Measurements from ENCODE around the gene SLC15A3.

The SLC15A3 gene

GRCh38 chr11:60918939-60919265, 33.1 kb downstream of the SLC15A3 start:
- H3K4me3 ChIP-seq (ENCODE audit: low read depth in 1 of 2, low read length in 2 of 2): no peak overlapping the region
- peaks cover 0 to 4% of the 10 kb centered on the region in 2 donors for H3K27me3 ChIP-seq (ENCODE audit: control insufficient read depth in 1 of 2, insufficient read depth in 2 of 2, low read length in 2 of 2)
- no peak overlapping the region for H3K9ac ChIP-seq (ENCODE audit: low read length)
- H3K36me3 ChIP-seq (ENCODE audit: insufficient read depth, low read length): peaks cover 41% of the 10 kb centered on the region
- peaks cover 2% of the 10 kb centered on the region for H3K9me3 ChIP-seq (ENCODE audit: low read length)
- H3K4me1 ChIP-seq (ENCODE audit: insufficient read depth, low read length): peaks cover 24% of the 10 kb centered on the region
- no peak overlapping the region for H3K27ac ChIP-seq (ENCODE audit: low read depth, low read length)

DNA sequence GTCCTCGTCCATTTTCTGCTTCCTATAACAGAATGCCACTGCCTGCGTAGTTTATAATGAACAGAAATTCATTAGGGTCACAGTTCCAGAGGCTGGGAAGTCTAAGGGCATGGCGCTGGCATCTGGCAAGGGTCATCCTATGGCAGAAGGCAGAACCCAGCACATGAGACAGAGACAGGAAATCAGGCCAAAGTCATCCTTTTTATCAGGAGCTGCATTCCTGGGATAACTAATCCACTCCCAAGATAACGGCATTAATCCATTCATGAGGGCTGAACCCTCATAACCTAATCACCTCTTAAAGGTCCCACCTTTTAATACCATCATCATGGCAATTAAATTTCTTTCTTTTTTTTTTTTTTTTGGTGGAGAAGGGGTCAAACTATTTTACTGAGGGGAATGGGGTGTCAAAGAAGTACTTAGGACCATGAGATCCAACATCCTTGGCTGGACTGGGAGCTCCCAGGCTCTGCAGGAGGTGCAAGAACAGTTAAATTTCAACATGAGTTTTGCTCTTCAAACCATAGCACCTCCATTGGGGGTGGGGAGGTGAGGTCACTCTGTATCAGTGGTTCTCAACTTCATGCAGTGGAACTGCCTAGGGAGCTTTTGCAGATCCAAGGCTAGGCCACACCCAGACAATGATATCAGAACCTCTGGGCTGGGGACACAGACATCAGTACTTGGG, 33.6 kb downstream of the SLC15A3 start:
- H3K36me3 ChIP-seq (ENCODE audit: insufficient read depth, low read length): peaks cover 40% of the 10 kb centered on the region
- H3K4me1 ChIP-seq (ENCODE audit: insufficient read depth, low read length): peaks cover 21% of the 10 kb centered on the region
- H3K27me3 ChIP-seq (ENCODE audit: control insufficient read depth in 1 of 2, insufficient read depth in 2 of 2, low read length in 2 of 2): no peaks in the 10 kb centered on the region
- H3K9ac ChIP-seq (ENCODE audit: low read length): no peak overlapping the region
- H3K4me3 ChIP-seq (ENCODE audit: low read depth in 1 of 2, low read length in 2 of 2): no peak overlapping the region
- peaks cover 2% of the 10 kb centered on the region for H3K9me3 ChIP-seq (ENCODE audit: low read length)
- H3K27ac ChIP-seq (ENCODE audit: low read depth, low read length): no peak overlapping the region

DNA sequence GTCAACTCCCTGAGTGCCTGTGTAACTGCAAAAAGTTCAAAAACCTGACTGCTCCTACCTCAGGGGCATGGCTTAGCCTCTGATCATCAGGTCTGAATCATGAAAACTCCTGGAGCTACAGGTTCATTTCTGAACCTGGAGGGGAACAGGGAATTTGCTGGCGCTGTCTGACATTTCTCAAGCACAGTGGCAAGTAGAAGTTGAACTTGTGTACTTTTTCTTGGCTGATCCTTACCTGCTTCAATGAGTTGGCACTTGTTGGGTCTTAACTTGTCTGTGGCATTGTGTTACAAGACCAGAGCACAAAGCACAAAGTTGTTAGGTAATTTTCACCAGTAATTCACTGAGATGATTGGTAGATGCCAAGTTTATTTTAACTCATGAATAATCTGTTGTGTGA, 34.7 kb downstream of the SLC15A3 start:
- Histone ChIP-seq H3K9ac (ENCODE audit: low read length) (no peak overlapping the region), H3K4me3 (ENCODE audit: low read depth in 1 of 2, low read length in 2 of 2) (no peak overlapping the region), H3K4me1 (ENCODE audit: insufficient read depth, low read length) (peaks cover 26% of the 10 kb centered on the region), H3K27ac (ENCODE audit: low read depth, low read length) (no peak overlapping the region), H3K27me3 (ENCODE audit: control insufficient read depth in 1 of 2, insufficient read depth in 2 of 2, low read length in 2 of 2) (no peaks in the 10 kb centered on the region), H3K9me3 (ENCODE audit: low read length) (peaks cover 2% of the 10 kb centered on the region), H3K36me3 (ENCODE audit: insufficient read depth, low read length) (peaks cover 29% of the 10 kb centered on the region)

GRCh38 chr11:60916669-60917206, 35.2 kb downstream of the SLC15A3 start:
- Histone ChIP-seq H3K9me3 (ENCODE audit: low read length) (peaks cover 2% of the 10 kb centered on the region), H3K27ac (ENCODE audit: low read depth, low read length) (no peak overlapping the region), H3K4me3 (ENCODE audit: low read depth in 1 of 2, low read length in 2 of 2) (no peak overlapping the region), H3K4me1 (ENCODE audit: insufficient read depth, low read length) (peaks cover 26% of the 10 kb centered on the region), H3K36me3 (ENCODE audit: insufficient read depth, low read length) (peaks cover 24% of the 10 kb centered on the region), H3K9ac (ENCODE audit: low read length) (no peak overlapping the region), H3K27me3 (ENCODE audit: control insufficient read depth in 1 of 2, insufficient read depth in 2 of 2, low read length in 2 of 2) (no peaks in the 10 kb centered on the region)

- Histone ChIP-seq H3K27me3 (ENCODE audit: control insufficient read depth in 1 of 2, insufficient read depth in 2 of 2, low read length in 2 of 2) (no peaks in the 10 kb centered on the region), H3K4me3 (ENCODE audit: low read depth in 1 of 2, low read length in 2 of 2) (peak overlapping the region; percentile 66 to 95), H3K4me1 (ENCODE audit: insufficient read depth, low read length) (peaks cover 26% of the 10 kb centered on the region), H3K36me3 (ENCODE audit: insufficient read depth, low read length) (peaks cover 10% of the 10 kb centered on the region), H3K9ac (ENCODE audit: low read length) (peak overlapping the region; percentile 88), H3K9me3 (ENCODE audit: low read length) (no peaks in the 10 kb centered on the region), H3K27ac (ENCODE audit: low read depth, low read length) (peak overlapping the region; percentile 98)
These were observed 36.6 kb downstream of the SLC15A3 start for GRCh38 chr11:60915248-60915914.

DNA sequence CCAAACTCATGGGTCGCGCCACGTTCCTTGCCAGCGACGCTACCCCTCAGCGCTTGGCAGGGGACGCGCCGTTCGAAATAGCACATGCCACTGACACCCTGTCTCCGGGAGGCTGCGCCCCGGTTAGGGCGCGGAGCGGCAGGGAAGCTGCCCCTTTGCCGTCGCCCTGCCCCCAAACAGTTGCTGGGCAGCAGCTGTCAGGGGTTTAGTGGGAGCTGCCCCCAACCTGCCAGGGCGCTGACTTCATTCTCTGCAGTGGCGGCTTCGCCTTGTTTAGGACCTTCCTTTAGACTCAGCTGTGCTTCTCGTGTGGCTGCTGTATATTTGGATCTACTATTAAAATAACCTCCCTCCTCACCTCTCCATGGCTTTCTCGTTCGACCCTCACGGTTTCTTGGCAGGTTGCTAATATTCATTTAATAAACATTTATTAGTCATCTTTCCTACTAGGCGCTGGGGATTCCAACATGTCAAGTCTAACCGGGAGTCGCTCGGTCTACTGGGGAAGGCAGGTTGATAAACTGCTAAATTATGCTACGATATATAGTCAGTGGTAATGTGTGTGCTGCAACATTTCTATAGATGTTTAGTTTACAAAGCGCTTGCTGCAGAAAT, 37.2 kb downstream of the SLC15A3 start:
- Histone ChIP-seq H3K9me3 (ENCODE audit: low read length) (no peaks in the 10 kb centered on the region), H3K27me3 (ENCODE audit: control insufficient read depth in 1 of 2, insufficient read depth in 2 of 2, low read length in 2 of 2) (no peaks in the 10 kb centered on the region), H3K9ac (ENCODE audit: low read length) (peak overlapping the region; percentile 88), H3K27ac (ENCODE audit: low read depth, low read length) (peak overlapping the region; percentile 98), H3K36me3 (ENCODE audit: insufficient read depth, low read length) (peaks cover 4% of the 10 kb centered on the region), H3K4me1 (ENCODE audit: insufficient read depth, low read length) (peaks cover 22% of the 10 kb centered on the region), H3K4me3 (ENCODE audit: low read depth in 1 of 2, low read length in 2 of 2) (peak overlapping the region; percentile 66 to 95)

DNA sequence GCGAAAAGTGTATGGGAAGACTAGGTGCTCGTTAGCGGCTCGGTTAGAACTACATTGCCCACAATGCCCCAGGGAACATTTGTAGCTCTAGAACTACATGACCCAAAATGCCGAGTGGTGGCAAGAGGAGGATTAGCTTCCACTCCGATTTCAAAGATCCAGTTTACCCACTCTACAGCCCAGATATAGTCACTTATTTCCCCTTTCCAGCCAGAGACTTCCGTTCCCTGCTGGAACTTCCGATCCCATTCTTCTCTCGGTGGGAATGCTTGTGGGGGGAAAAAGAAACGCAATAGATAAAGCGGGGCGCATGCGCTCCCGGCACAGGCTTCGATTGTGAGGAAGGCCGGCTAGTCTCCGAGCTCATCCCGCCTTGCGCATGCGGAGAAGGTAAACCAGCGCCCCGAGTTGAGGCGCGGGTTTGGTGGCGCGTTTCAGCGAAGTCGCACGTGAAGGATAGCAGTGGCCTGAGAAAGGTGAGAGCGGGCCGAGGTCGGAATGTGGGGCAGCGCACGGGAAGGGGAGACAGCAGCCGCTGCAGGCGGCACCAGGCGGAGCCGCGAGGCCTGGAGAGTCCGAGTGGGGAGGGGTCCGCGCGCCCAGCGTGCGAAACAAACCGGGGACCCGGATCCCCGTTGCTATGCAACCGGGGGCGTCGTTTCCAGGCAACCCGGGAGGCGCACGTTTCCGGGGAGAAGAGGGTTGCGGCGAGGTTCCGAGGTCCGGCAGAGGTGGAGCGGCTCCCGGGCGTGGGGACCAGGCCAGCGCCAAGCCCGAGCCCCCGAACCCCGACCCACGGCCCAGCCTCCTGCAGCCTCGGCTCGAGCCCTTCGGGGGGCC, 38.0 kb downstream of the SLC15A3 start, which contains the start of gene TMEM109:
Gene TMEM109, plus strand, starts transcription at position 366 of the 840 bp plus-strand sequence. CDS start 5,536 bp downstream, outside the sequence.
- peaks cover 15% of the 10 kb centered on the region for H3K4me1 ChIP-seq (ENCODE audit: insufficient read depth, low read length)

GRCh38 chr11:60912851-60913528, 39.0 kb downstream of the SLC15A3 start:
- no peaks in the 10 kb centered on the region for H3K27me3 ChIP-seq (ENCODE audit: control insufficient read depth in 1 of 2, insufficient read depth in 2 of 2, low read length in 2 of 2)
- peaks cover 15% of the 10 kb centered on the region for H3K4me1 ChIP-seq (ENCODE audit: insufficient read depth, low read length)
- H3K36me3 ChIP-seq (ENCODE audit: insufficient read depth, low read length): no peaks in the 10 kb centered on the region
- H3K4me3 ChIP-seq (ENCODE audit: low read depth in 1 of 2, low read length in 2 of 2): peak overlapping the region in 1 of 2 donors; percentile 95
- H3K9ac ChIP-seq (ENCODE audit: low read length): peak overlapping the region; percentile 88
- H3K9me3 ChIP-seq (ENCODE audit: low read length): no peaks in the 10 kb centered on the region
- H3K27ac ChIP-seq (ENCODE audit: low read depth, low read length): peak overlapping the region; percentile 98

More for the DNA sequence above, 38.0 kb downstream of the SLC15A3 start, which contains the start of gene TMEM109:
- Histone ChIP-seq H3K27ac (ENCODE audit: low read depth, low read length) (peak within 1 kb of the TSS; percentile 98), H3K27me3 (ENCODE audit: control insufficient read depth in 1 of 2, insufficient read depth in 2 of 2, low read length in 2 of 2) (no peaks in the 10 kb centered on the region), H3K4me3 (ENCODE audit: low read depth in 1 of 2, low read length in 2 of 2) (peak within 1 kb of the TSS; percentile 66 to 95), H3K36me3 (ENCODE audit: insufficient read depth, low read length) (no peaks in the 10 kb centered on the region), H3K9me3 (ENCODE audit: low read length) (no peaks in the 10 kb centered on the region), H3K9ac (ENCODE audit: low read length) (peak within 1 kb of the TSS; percentile 88)

DNA sequence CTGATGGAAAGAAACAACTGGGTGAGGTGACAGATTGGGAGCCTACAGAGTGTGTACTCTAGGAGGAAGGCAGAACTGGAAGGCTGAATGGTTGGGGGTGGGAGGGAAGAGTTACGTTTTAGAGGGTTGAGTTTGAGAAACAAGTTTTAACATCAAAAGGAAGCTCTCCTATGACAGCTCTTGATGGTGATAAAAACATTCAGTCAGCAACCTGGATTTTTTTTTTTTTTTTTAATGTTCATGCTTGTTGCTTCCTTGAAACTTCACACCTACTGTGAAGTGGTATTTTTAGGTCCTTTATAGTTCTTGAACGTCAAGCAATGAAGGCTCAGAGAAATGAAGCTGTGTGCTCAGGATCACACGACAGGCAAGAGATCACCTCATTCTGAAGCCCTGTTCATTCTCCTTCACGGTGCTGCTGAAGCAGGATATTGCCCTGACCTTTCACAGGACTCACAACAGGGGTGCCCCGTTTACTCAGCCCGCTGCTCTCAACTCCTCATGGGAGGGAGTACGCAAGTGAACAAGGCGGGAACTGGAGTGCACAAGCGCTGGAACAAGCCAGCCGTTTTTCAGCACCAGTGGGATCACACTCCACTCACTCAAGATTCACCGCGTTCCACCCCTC, 39.6 kb downstream of the SLC15A3 start:
- Histone ChIP-seq H3K27me3 (ENCODE audit: control insufficient read depth in 1 of 2, insufficient read depth in 2 of 2, low read length in 2 of 2) (no peaks in the 10 kb centered on the region), H3K36me3 (ENCODE audit: insufficient read depth, low read length) (no peaks in the 10 kb centered on the region), H3K4me3 (ENCODE audit: low read depth in 1 of 2, low read length in 2 of 2) (no peak overlapping the region), H3K9ac (ENCODE audit: low read length) (no peak overlapping the region), H3K4me1 (ENCODE audit: insufficient read depth, low read length) (peaks cover 15% of the 10 kb centered on the region), H3K27ac (ENCODE audit: low read depth, low read length) (no peak overlapping the region), H3K9me3 (ENCODE audit: low read length) (no peaks in the 10 kb centered on the region)

- Histone ChIP-seq H3K4me3 (ENCODE audit: low read depth in 1 of 2, low read length in 2 of 2) (no peak overlapping the region), H3K4me1 (ENCODE audit: insufficient read depth, low read length) (peaks cover 19% of the 10 kb centered on the region), H3K36me3 (ENCODE audit: insufficient read depth, low read length) (no peaks in the 10 kb centered on the region), H3K27ac (ENCODE audit: low read depth, low read length) (no peak overlapping the region), H3K9ac (ENCODE audit: low read length) (no peak overlapping the region), H3K9me3 (ENCODE audit: low read length) (no peaks in the 10 kb centered on the region), H3K27me3 (ENCODE audit: control insufficient read depth in 1 of 2, insufficient read depth in 2 of 2, low read length in 2 of 2) (no peaks in the 10 kb centered on the region)
These were observed 41.1 kb downstream of the SLC15A3 start for GRCh38 chr11:60910711-60911380.
